ENCODE results near the gene UBE2H. TPM values are rescaled to one million over a fixed set of nuclear protein-coding genes. Genes with fewer than 3 reads are reported as not detected.

The UBE2H gene
- total and polyA plus RNA-seq, 10 of the 15 experiments (the other 5 are each of a cell fraction or from before 2014, with no cell fraction given), result 15.6 to 75.5 (median 32.8) TPM

DNA sequence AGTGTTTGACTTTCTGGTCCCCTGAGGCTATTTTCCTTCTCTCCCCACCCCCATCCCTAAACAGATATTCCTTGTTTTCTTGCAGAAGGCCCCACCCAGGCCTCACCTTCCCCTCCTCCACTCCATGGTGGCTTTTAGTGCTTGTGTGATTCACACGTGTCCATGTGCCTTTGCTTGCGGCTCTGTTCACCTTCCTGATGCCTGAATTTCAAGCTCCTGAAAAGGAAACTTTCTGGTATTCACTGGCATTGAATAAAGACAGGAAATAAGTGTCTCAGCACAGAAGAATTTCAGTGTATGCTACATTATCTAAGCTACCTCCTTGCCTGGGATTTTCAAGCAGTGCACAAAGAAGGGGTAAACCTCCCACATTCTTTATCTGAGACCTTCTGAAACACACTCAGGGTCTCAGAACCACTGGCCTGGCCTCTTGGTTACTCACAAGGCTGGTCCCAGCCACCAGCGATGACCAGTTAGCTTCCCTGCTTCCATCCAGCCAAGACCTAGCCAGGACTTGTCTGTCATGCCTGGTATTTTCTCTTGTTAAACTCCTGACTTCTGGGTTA is 17.2 kb upstream of the UBE2H start:
- Histone ChIP-seq H2AFZ (ENCODE audit: control insufficient read depth, low read depth, low read length) (no peak overlapping the region), H3K4me1 (ENCODE audit: control insufficient read depth, insufficient read depth, low read length) (no peaks in the 10 kb centered on the region), H3K4me2 (ENCODE audit: control insufficient read depth, insufficient read depth) (no peak overlapping the region), H4K20me1 (ENCODE audit: control insufficient read depth, insufficient read depth) (no peaks in the 10 kb centered on the region), H3K27ac (ENCODE audit: control insufficient read depth, insufficient read depth) (no peak overlapping the region), H3K9me3 (replicated peaks; ENCODE audit: control insufficient read depth, insufficient read depth, low read length) (no peaks in the 10 kb centered on the region), H3K4me3 (no peak overlapping the region), H3K9ac (ENCODE audit: control insufficient read depth, insufficient read depth, low read length) (no peak overlapping the region), H3K36me3 (ENCODE audit: control insufficient read depth in 2 of 2, insufficient read depth in 2 of 2, low read length in 1 of 2) (no peaks in the 10 kb centered on the region), H3K79me2 (ENCODE audit: control insufficient read depth, insufficient read depth, low read length) (no peaks in the 10 kb centered on the region), H3K27me3 (replicated peaks in 1 of 2; ENCODE audit: control insufficient read depth in 2 of 2, insufficient read depth in 2 of 2, low read length in 1 of 2) (no peaks in the 10 kb centered on the region)
- SMC1A ChIA-PET (ENCODE audit: uncharacterized antibody, unreplicated experiment), result no interaction called here
- no peak for TF ChIP-seq GABPA (IDR thresholded peaks at IDR 0.05; ENCODE audit: low read depth)
- no peak for TF ChIP-seq RFX5 (IDR thresholded peaks at IDR 0.05; ENCODE audit: low read depth, low read length)
- TF ChIP-seq ETV6 (conservative IDR thresholded peaks at IDR 0.05 in 1 of 2, IDR thresholded peaks at IDR 0.05 in 1 of 2; ENCODE audit: borderline replicate concordance in 1 of 2, low read depth in 1 of 2), result no peak
- TF ChIP-seq, protein P1, sequence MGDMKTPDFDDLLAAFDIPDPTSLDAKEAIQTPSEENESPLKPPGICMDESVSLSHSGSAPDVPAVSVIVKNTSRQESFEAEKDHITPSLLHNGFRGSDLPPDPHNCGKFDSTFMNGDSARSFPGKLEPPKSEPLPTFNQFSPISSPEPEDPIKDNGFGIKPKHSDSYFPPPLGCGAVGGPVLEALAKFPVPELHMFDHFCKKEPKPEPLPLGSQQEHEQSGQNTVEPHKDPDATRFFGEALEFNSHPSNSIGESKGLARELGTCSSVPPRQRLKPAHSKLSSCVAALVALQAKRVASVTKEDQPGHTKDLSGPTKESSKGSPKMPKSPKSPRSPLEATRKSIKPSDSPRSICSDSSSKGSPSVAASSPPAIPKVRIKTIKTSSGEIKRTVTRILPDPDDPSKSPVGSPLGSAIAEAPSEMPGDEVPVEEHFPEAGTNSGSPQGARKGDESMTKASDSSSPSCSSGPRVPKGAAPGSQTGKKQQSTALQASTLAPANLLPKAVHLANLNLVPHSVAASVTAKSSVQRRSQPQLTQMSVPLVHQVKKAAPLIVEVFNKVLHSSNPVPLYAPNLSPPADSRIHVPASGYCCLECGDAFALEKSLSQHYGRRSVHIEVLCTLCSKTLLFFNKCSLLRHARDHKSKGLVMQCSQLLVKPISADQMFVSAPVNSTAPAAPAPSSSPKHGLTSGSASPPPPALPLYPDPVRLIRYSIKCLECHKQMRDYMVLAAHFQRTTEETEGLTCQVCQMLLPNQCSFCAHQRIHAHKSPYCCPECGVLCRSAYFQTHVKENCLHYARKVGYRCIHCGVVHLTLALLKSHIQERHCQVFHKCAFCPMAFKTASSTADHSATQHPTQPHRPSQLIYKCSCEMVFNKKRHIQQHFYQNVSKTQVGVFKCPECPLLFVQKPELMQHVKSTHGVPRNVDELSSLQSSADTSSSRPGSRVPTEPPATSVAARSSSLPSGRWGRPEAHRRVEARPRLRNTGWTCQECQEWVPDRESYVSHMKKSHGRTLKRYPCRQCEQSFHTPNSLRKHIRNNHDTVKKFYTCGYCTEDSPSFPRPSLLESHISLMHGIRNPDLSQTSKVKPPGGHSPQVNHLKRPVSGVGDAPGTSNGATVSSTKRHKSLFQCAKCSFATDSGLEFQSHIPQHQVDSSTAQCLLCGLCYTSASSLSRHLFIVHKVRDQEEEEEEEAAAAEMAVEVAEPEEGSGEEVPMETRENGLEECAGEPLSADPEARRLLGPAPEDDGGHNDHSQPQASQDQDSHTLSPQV (IDR thresholded peaks at IDR 0.05), result no peak
- no peak for TF ChIP-seq NRF1 (conservative IDR thresholded peaks at IDR 0.05; ENCODE audit: low read depth, low read length)
- no peak for TF ChIP-seq NR2C2 (IDR thresholded peaks at IDR 0.05; ENCODE audit: borderline replicate concordance, control insufficient read depth, insufficient read length, low read depth)
- TF ChIP-seq CREB1 (IDR thresholded peaks at IDR 0.05; ENCODE audit: low read depth), result no peak
- TF ChIP-seq, protein P2, sequence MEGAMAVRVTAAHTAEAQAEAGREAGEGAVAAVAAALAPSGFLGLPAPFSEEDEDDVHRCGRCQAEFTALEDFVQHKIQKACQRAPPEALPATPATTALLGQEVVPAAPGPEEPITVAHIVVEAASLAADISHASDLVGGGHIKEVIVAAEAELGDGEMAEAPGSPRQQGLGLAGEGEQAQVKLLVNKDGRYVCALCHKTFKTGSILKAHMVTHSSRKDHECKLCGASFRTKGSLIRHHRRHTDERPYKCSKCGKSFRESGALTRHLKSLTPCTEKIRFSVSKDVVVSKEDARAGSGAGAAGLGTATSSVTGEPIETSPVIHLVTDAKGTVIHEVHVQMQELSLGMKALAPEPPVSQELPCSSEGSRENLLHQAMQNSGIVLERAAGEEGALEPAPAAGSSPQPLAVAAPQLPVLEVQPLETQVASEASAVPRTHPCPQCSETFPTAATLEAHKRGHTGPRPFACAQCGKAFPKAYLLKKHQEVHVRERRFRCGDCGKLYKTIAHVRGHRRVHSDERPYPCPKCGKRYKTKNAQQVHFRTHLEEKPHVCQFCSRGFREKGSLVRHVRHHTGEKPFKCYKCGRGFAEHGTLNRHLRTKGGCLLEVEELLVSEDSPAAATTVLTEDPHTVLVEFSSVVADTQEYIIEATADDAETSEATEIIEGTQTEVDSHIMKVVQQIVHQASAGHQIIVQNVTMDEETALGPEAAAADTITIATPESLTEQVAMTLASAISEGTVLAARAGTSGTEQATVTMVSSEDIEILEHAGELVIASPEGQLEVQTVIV (IDR thresholded peaks at IDR 0.05; ENCODE audit: borderline replicate concordance, partially characterized antibody), result no peak
- TF ChIP-seq FOXM1 (IDR thresholded peaks at IDR 0.05; ENCODE audit: low read depth, low read length), result no peak
- CTCF ChIA-PET, result no interaction called here
- POLR2A ChIA-PET, result interaction anchor here (0.5 to 0.7 kb wide), 2 partner anchors 35 to 756 kb away, joined by 3 to 4 read pairs; no protein-coding TSS in a partner anchor
- RAD21 ChIA-PET (ENCODE audit: unreplicated experiment), result interaction anchor here (0.6 to 0.8 kb wide), 2 partner anchors 38 to 498 kb away, joined by 3 to 5 read pairs; no protein-coding TSS in a partner anchor
- intact Hi-C loops (cut with micrococcal nuclease; ENCODE audit: unreplicated experiment), result no loop called here
- no peak for FAIRE-seq
- 44% methylated on average over 3 of the region's 3 CpGs for WGBS (ENCODE audit: insufficient coverage, insufficient replicate concordance, low lambda C conversion rate, missing lambda C conversion rate)
- in situ Hi-C loops (cut with MboI), result no loop called here
- no peak for ATAC-seq
- DNase-seq (ENCODE audit: low read depth, low spot score), result no peak
- BruUV-seq (replicated peaks), result no TSS peak

Measured in GM12878 (cell line).